Measurements from ENCODE around the gene TOLLIP. TPM values are rescaled to one million over a fixed set of nuclear protein-coding genes. Genes with fewer than 3 reads are reported as not detected.

Gene TOLLIP
- total and polyA plus RNA-seq, 9 of the 15 experiments (the other 6 are each of a cell fraction or from before 2014, with no cell fraction given), result 0.23 to 22.8 (median 7.1) TPM

- TF ChIP-seq MGA (IDR thresholded peaks at IDR 0.05) (peak; percentile 16; the same call in 1 of the 2 replicates), BRD4 (IDR thresholded peaks at IDR 0.05) (no peak), HMGN3 (IDR thresholded peaks at IDR 0.05; ENCODE audit: borderline replicate concordance, extremely low read depth, insufficient read length, low read depth, low read length) (no peak)
Observed at GRCh38 chr11:1271002-1271401, 38.4 kb downstream of the TOLLIP start (continued).

Measured in K562 (cell line).